Memory B cell (primary cell): Measurements from ENCODE around the gene DENND5A.
A peak's percentile ranks its signal among the peaks of the same experiment; 100 is the strongest.

Experiments
- ATAC-seq: fragments of 150-1000 bp; cut with Tn5 transposase; 2 replicates; pipeline ENCODE4 v1.10.0; 2021; ENCODE audit warnings: low read depth, mild to moderate bottlenecking, moderate library complexity
- DNase-seq, 2 donors: peaks; one replicate each; pipeline ENCODE4 v3.0.0; 2022; ENCODE audit warnings: low spot score in 2 of 2
- H3K27ac Mint-ChIP-seq: one replicate; pipeline ENCODE4 v1.8.0; 2022; ENCODE audit warnings: mild to moderate bottlenecking, moderate library complexity, mixed read lengths
- H3K27me3 Mint-ChIP-seq: one replicate; pipeline ENCODE4 v1.8.0; 2022; ENCODE audit warnings: mixed read lengths
- H3K36me3 Mint-ChIP-seq: one replicate; pipeline ENCODE4 v1.8.0; 2022; ENCODE audit warnings: mild to moderate bottlenecking, mixed read lengths
- H3K4me1 Mint-ChIP-seq: one replicate; pipeline ENCODE4 v1.8.0; 2022; ENCODE audit warnings: mixed read lengths
- H3K4me3 Mint-ChIP-seq: one replicate; pipeline ENCODE4 v1.8.0; 2022; ENCODE audit warnings: mild to moderate bottlenecking, moderate library complexity, mixed read lengths
- H3K9me3 Mint-ChIP-seq: one replicate; pipeline ENCODE4 v1.8.0; 2022; ENCODE audit warnings: mixed read lengths

DENND5A gene

GRCh38 chr11:9265211-9266131 is at the start of gene DENND5A:
Gene DENND5A, minus strand, starts transcription at chr11:9265350. Its CDS starts 281 bp downstream, at chr11:9265069.
- Mint-ChIP-seq H3K4me1 (peaks cover 27% of the 10 kb centered on the region), H3K4me3 (peak within 1 kb of the TSS; percentile 88), H3K27me3 (no peaks in the 10 kb centered on the region), H3K9me3 (no peaks in the 10 kb centered on the region), H3K36me3 (no peaks in the 10 kb centered on the region), H3K27ac (peak within 1 kb of the TSS; percentile 90)
- ATAC-seq (peak; percentile 33), DNase-seq (peak in 1 of 2 donors; percentile 11)

- DNase-seq (peak; percentile 97 to 98), ATAC-seq (peak; percentile 91)
- H3K9me3 Mint-ChIP-seq: no peaks in the 10 kb centered on the region
- H3K4me3 Mint-ChIP-seq: peak within 1 kb of the TSS; percentile 99
- peaks cover 2% of the 10 kb centered on the region for H3K27me3 Mint-ChIP-seq
- no peaks in the 10 kb centered on the region for H3K36me3 Mint-ChIP-seq
- peak within 1 kb of the TSS; percentile 99 for H3K27ac Mint-ChIP-seq
- H3K4me1 Mint-ChIP-seq: peaks cover 30% of the 10 kb centered on the region
These were observed 49.3 kb upstream of the DENND5A start, which contains the start of gene TMEM41B for GRCh38 chr11:9314291-9315077. Gene TMEM41B, minus strand, starts transcription at chr11:9314593. Its CDS starts 152 bp downstream, at chr11:9314441.

DNA sequence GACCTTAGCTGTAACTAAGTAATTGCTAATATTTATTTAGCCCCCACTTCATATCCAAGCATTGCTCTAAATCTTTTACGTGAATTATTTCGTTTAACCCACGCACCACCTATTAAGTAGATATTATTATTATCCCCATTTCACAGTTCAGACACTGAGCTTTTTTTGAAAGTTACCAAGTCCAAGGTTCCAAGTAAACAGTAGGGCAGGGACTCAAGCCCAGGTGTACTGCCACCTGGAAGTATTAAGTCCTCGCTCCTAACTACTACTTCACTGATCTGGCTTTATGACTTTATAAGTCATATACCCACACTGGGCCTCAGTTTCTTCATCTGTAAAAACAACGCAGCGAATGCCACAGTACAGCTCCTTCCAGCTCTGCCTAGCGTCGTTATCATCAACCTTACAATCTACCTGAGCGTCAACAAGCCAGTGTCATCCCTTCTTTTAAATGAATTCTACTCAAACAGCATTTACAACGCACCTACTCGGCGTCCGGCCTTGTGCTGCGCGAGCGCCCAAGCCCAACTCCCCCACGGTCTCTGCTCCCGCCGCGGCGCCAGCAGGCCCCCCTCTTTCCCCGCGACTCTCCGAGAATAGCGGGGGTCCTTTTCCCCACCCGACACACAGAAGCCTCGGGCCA is 48.6 kb upstream of the DENND5A start:
- H3K4me1 Mint-ChIP-seq: peaks cover 25% of the 10 kb centered on the region
- no peaks in the 10 kb centered on the region for H3K36me3 Mint-ChIP-seq
- peak overlapping the region; percentile 99 for H3K4me3 Mint-ChIP-seq
- H3K9me3 Mint-ChIP-seq: no peaks in the 10 kb centered on the region
- DNase-seq (no peak), ATAC-seq (peak; percentile 2)
- peaks cover 2% of the 10 kb centered on the region for H3K27me3 Mint-ChIP-seq
- peak overlapping the region; percentile 99 for H3K27ac Mint-ChIP-seq

GRCh38 chr11:9310485-9311090 is 45.4 kb upstream of the DENND5A start:
- Mint-ChIP-seq H3K36me3 (peaks cover 8% of the 10 kb centered on the region), H3K27ac (peak overlapping the region; percentile 4), H3K9me3 (peaks cover 4% of the 10 kb centered on the region), H3K4me3 (no peak overlapping the region), H3K27me3 (no peaks in the 10 kb centered on the region), H3K4me1 (peaks cover 31% of the 10 kb centered on the region)
- ATAC-seq (no peak), DNase-seq (no peak)

- Mint-ChIP-seq H3K9me3 (peaks cover 4% of the 10 kb centered on the region), H3K27me3 (no peaks in the 10 kb centered on the region), H3K27ac (no peak overlapping the region), H3K4me1 (peaks cover 12% of the 10 kb centered on the region), H3K36me3 (peaks cover 10% of the 10 kb centered on the region), H3K4me3 (no peak overlapping the region)
- ATAC-seq (no peak), DNase-seq (no peak)
These were observed 39.0 kb upstream of the DENND5A start for GRCh38 chr11:9304178-9304577.

DNA sequence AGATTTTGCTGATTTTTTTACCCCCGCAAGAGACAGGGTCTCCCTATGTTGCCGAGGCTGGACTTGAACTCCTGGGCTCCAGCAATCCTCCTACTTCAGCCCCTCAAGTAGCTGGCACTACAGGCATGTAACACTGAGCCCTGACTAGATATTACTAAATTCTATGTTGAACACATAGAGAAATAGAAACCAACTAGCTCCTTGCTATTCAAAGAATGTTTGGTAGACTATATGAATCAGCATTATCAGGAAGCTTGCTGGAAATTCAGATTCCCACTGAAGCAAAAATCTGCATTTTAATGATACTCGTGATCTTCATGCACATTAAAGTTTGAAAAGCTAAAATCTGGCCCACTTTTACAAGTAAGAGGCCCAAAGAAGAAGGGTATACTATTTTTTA is 37.3 kb upstream of the DENND5A start:
- peaks cover 7% of the 10 kb centered on the region for H3K36me3 Mint-ChIP-seq
- no peak overlapping the region for H3K27ac Mint-ChIP-seq
- ATAC-seq: no peak
- H3K4me1 Mint-ChIP-seq: peaks cover 7% of the 10 kb centered on the region
- DNase-seq: no peak
- H3K4me3 Mint-ChIP-seq: no peak overlapping the region
- no peaks in the 10 kb centered on the region for H3K27me3 Mint-ChIP-seq
- peaks cover 2% of the 10 kb centered on the region for H3K9me3 Mint-ChIP-seq

DNA sequence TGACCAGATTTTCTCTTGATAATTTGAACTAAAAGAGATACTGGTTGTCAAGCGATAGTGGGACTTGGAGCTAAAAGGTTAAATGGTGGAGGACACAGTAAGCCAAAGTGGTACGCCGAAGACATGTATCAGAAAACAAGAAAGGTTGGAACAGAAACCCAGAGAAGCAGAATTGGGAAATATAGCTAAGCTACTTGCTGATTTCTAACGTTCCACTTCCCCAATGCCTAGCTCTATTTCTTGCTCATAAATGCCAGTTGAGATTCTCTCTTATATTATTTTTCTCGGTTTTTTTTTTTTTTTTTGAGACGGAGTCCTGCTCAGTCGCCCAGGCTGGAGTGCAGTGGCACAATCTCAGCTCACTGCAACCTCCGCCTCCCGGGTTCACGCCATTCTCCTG is 36.6 kb upstream of the DENND5A start:
- Mint-ChIP-seq H3K27me3 (no peaks in the 10 kb centered on the region), H3K27ac (no peak overlapping the region), H3K9me3 (peaks cover under 1% of the 10 kb centered on the region), H3K4me3 (no peak overlapping the region), H3K4me1 (peaks cover 5% of the 10 kb centered on the region), H3K36me3 (peaks cover 4% of the 10 kb centered on the region)
- ATAC-seq (no peak), DNase-seq (no peak)

DNA sequence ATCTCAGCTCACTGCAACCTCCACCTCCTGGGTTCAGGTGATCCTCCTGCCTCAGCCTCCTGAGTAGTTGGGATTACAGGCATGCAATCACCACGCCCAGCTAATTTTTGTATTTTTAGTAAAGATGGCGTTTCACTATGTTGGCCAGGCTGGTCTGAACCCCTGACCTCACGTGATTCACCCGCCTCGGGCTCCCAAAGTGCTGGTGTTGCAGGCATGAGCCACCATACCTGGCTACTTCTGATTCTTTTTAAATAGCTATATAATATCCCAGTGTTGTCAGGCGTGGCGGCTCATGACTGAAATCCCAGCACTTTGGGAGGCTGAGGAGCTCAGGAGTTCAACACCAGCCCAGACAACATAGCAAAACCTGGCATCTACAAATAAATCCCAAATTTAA is 28.5 kb upstream of the DENND5A start:
- ATAC-seq (no peak), DNase-seq (no peak)
- Mint-ChIP-seq H3K9me3 (no peaks in the 10 kb centered on the region), H3K27me3 (no peaks in the 10 kb centered on the region), H3K36me3 (peaks cover 6% of the 10 kb centered on the region), H3K27ac (no peak overlapping the region), H3K4me3 (no peak overlapping the region), H3K4me1 (no peaks in the 10 kb centered on the region)

DNA sequence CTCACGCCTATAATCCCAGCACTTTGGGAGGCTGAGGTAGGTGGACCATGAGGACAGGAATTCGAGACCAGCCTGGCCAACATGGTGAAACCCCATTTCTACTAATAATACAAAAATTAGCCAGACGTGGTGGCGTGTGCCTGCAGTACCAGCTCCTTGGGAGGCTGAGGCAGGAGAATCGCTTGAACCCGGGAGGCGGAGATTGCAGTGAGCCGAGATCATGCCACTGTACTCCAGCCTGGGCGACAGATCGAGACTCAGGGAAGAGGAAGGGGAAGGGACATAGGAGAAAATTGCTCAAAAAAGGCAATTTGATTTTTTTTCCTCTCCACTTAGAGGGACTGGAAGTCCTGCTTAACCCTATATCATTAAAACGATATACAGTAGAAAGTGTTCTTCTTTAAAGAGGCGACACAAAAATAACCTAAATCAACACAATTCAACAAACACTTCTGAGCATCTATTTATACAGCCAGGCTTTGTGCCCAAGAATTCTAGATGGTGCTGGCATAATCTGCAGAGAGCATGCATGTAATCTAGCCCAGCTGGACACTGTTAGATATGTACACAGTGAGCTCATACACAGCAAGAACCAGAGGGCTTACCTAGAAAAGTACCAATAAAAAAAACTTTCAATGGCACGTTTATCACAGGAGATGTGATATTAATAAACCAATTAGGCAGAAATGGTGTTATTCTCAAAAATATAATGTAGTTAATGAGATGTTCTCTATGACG is 20.9 kb upstream of the DENND5A start:
- no peak for ATAC-seq
- Mint-ChIP-seq H3K4me3 (no peak overlapping the region), H3K27ac (no peak overlapping the region), H3K27me3 (no peaks in the 10 kb centered on the region), H3K4me1 (no peaks in the 10 kb centered on the region), H3K36me3 (peaks cover 11% of the 10 kb centered on the region), H3K9me3 (no peaks in the 10 kb centered on the region)
- no peak for DNase-seq

GRCh38 chr11:9280655-9281301 is 15.6 kb upstream of the DENND5A start:
- Mint-ChIP-seq H3K27ac (no peak overlapping the region), H3K9me3 (no peaks in the 10 kb centered on the region), H3K4me3 (no peak overlapping the region), H3K36me3 (peaks cover 5% of the 10 kb centered on the region), H3K4me1 (peaks cover 3% of the 10 kb centered on the region), H3K27me3 (no peaks in the 10 kb centered on the region)
- peak; percentile 95 for ATAC-seq
- peak in 1 of 2 donors; percentile 12 for DNase-seq

- DNase-seq: no peak
- Mint-ChIP-seq H3K9me3 (no peaks in the 10 kb centered on the region), H3K4me1 (peaks cover 7% of the 10 kb centered on the region), H3K27me3 (no peaks in the 10 kb centered on the region), H3K27ac (no peak overlapping the region), H3K4me3 (no peak overlapping the region), H3K36me3 (no peaks in the 10 kb centered on the region)
- ATAC-seq: no peak
These were observed 12.0 kb upstream of the DENND5A start for GRCh38 chr11:9277176-9277575.

GRCh38 chr11:9276571-9276970 is 11.4 kb upstream of the DENND5A start:
- DNase-seq (no peak), ATAC-seq (no peak)
- Mint-ChIP-seq H3K9me3 (no peaks in the 10 kb centered on the region), H3K4me3 (no peak overlapping the region), H3K4me1 (peaks cover 7% of the 10 kb centered on the region), H3K27ac (no peak overlapping the region), H3K36me3 (no peaks in the 10 kb centered on the region), H3K27me3 (no peaks in the 10 kb centered on the region)
